Measurements from ENCODE around the gene LAPTM5. TPM values are rescaled to one million over a fixed set of nuclear protein-coding genes. Genes with fewer than 3 reads are reported as not detected.

The LAPTM5 gene
- total and polyA plus RNA-seq, 2 donors (not counting 1 experiment from before 2014, with no cell fraction given): 1,384 to 1,519 TPM

DNA sequence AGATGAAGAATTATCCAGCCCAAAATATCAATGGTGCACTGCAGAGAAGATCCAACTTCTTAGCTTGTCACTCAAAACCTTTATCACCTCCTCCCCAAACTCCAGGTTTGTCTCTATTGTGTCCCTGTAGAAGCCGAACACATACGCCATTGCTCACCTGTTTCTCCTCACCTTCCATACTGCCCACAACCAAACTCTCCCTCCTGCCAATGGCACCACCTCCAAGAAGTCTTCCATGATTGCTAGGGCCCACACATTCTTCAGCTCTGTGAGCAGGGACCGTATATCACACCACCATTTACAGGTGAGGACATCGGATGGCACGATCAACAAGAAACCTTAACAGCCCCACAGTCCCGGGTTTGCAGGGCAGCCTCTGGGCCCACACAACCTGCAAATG is 2.2 kb downstream of the LAPTM5 start:
- intact Hi-C loops (cut with micrococcal nuclease): no loop called here
- peak overlapping the region; percentile 94 for H3K4me2 ChIP-seq (replicated peaks; ENCODE audit: low read depth, low read length, poor library complexity, severe bottlenecking)
- peak overlapping the region; percentile 98 to 100 for H3K27ac ChIP-seq (ENCODE audit: low read length in 2 of 2)

More for the DNA sequence above, 2.2 kb downstream of the LAPTM5 start:
- Histone ChIP-seq H3K79me2 (ENCODE audit: control insufficient read depth, insufficient read depth, low read length) (peaks cover 100% of the 10 kb centered on the region), H3K9ac (ENCODE audit: low read length) (peak overlapping the region; percentile 98), H3K9me3 (ENCODE audit: control extremely low read depth in 1 of 3, control insufficient read depth in 2 of 3, insufficient read depth in 1 of 3, low read length in 2 of 3) (no peaks in the 10 kb centered on the region), H4K20me1 (ENCODE audit: control insufficient read depth, insufficient read depth, low read length, poor library complexity, severe bottlenecking) (peaks cover 30% of the 10 kb centered on the region), H3K27me3 (replicated peaks in 1 of 4; ENCODE audit: control extremely low read depth in 1 of 4, control insufficient read depth in 3 of 4, insufficient read depth in 4 of 4, low read length in 3 of 4) (no peaks in the 10 kb centered on the region), H3K36me3 (replicated peaks in 1 of 2; ENCODE audit: control extremely low read depth in 1 of 2, control insufficient read depth in 1 of 2, extremely low read depth in 1 of 2, insufficient read depth in 2 of 2, low read length in 1 of 2) (peaks cover 0 to 47% of the 10 kb centered on the region in 2 experiments), H3K4me3 (ENCODE audit: control extremely low read depth in 1 of 5, extremely low read depth in 1 of 5, insufficient read depth in 1 of 5, low read depth in 2 of 5, low read length in 4 of 5) (peak overlapping the region; percentile 80 to 97 (median 95)), H2AFZ (ENCODE audit: insufficient read depth, low read depth, low read length, poor library complexity, severe bottlenecking) (no peak overlapping the region), H3K4me1 (ENCODE audit: control insufficient read depth in 2 of 2, insufficient read depth in 2 of 2, low read length in 2 of 2) (peaks cover 60 to 87% of the 10 kb centered on the region in 2 donors)
- Mint-ChIP-seq H3K27ac (peak overlapping the region; percentile 92), H3K4me3 (peak overlapping the region; percentile 92), H3K9me3 (ENCODE audit: insufficient read depth) (no peaks in the 10 kb centered on the region), H3K27me3 (no peaks in the 10 kb centered on the region), H3K4me1 (peaks cover 78% of the 10 kb centered on the region)
- ChIA-PET POLR2A (interaction anchor here (0.5 to 10.3 kb wide), 10 partner anchors 8 to 309 kb away, joined by 3 to 152 read pairs (median 8); partner anchors contain the start of gene MATN1), CTCF (interaction anchor here (0.7 to 27.3 kb wide), 5 partner anchors 8 to 155 kb away, joined by 3 to 769 read pairs (median 13); partner anchors contain the start of gene MATN1)
- WGBS (ENCODE audit: insufficient coverage): 52% methylated on average over 6 of the region's 6 CpGs
- TF ChIP-seq CTCF (IDR thresholded peaks at IDR 0.05) (no peak), EZH2 (IDR thresholded peaks at IDR 0.05; ENCODE audit: borderline replicate concordance, insufficient read depth, low read depth, low read length, poor library complexity, severe bottlenecking) (no peak)
- no peak for ATAC-seq (ENCODE audit: low read depth)
- no peak for DNase-seq

Measured in B cell (primary cell).